ENCODE data around the gene PKP4.

The PKP4 gene

DNA sequence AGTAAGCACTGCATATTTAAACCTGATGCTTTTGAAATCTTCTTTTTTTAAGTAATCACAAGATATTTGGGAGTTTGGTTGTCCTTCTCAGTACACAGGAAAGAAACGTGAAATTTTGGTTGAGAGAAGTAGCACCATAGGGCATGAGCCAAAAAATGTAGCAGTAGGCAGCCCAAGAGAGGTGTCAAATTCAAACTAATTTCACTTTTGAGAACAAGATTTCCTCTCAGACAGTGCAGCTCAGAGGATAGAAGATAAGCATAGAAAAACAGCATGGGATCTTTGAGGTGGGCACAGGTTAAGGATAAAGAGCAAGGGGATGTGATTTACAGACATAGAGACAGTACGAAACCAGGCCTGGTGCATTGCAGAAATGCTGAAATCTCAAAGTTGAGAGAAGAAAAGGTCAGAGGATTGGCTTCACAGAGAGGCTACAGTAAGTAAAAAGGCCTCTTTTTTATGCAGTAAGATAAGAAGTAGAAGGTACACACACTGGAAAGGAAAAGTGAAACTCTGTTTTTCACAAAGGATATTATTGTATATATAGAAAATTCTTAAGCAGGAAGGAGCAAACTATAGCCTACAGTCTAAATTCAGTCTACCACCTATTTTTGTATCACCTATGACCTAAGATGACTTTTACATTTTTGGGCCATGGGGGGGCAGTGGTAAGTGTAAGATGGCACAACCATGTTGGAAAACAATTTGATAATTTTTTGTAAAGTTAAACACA is 89.8 kb downstream of the PKP4 start:
- no peak for DNase-seq (ENCODE audit: low read depth)

GRCh38 chr2:158553257-158553656 is 96.5 kb downstream of the PKP4 start:
- no peak for DNase-seq (ENCODE audit: low read depth)

DNA sequence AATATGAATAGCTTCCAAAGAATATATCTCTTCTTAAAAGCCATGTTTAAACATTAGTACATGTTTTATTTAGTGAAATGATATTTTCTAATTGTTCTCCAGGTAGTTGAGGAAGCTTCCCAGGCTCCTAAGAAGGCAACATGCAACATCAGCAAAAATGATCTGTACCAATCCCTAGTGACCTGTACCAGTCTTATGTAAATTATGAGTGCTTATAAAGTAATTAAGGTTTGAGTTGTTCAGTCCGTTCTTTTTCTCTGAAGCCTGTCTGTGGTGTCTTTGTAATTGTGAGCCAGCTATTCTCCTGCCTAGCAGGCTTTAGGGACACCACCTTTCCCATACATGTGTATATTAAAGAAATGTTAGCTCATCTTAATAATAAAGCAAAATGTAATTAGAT is 98.2 kb downstream of the PKP4 start:
- no peak for DNase-seq (ENCODE audit: low read depth)

GRCh38 chr2:158556124-158556523 is 99.4 kb downstream of the PKP4 start:
- no peak for DNase-seq (ENCODE audit: low read depth)

DNA sequence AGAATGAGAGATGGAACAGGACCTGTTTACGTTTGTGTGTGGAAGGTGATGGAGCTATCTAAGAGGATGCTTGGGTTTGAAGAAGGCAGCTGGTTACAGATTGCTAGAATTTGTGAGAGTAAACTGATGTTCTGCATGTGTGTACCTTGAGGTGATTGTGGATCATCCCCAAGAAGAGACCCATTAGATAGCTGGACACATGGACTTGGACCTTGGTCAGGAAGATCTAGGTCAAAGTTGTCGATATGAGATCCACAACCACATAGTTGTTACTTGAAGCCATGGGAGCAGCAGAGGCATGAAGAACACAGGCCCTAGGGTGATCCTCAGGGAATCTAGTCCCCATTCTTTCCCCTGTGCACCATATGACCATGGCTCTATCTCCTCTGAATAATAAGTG is 101.0 kb downstream of the PKP4 start:
- no peak for DNase-seq (ENCODE audit: low read depth)

- no peak for DNase-seq (ENCODE audit: low read depth)
These were observed 102.5 kb downstream of the PKP4 start for GRCh38 chr2:158559252-158559651.

GRCh38 chr2:158560259-158560658 is 103.5 kb downstream of the PKP4 start:
- no peak for DNase-seq (ENCODE audit: low read depth)

DNA sequence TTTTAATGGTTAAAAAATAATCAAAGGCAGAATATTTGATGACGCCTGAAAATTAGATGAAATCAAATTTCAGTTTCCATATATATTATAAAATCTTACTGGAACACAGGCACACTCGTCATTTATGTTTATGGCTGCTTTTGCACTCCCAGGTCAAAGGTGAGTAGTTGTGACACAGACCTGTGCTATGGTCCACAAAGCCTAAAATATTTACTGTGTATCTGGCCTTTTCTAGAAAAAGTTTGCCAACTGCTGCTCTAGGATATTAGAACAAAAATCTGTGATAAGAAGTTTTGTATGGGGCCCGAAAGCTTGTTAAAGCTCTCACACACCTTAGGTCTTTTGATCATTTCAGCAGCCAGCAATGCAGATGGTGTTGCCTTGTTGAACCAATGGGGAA is 104.3 kb downstream of the PKP4 start:
- no peak for DNase-seq (ENCODE audit: low read depth)

- no peak for DNase-seq (ENCODE audit: low read depth)
These were observed 110.5 kb downstream of the PKP4 start for GRCh38 chr2:158567208-158567607.

- no peak for DNase-seq (ENCODE audit: low read depth)
These were observed 112.5 kb downstream of the PKP4 start for GRCh38 chr2:158569284-158569683.

DNA sequence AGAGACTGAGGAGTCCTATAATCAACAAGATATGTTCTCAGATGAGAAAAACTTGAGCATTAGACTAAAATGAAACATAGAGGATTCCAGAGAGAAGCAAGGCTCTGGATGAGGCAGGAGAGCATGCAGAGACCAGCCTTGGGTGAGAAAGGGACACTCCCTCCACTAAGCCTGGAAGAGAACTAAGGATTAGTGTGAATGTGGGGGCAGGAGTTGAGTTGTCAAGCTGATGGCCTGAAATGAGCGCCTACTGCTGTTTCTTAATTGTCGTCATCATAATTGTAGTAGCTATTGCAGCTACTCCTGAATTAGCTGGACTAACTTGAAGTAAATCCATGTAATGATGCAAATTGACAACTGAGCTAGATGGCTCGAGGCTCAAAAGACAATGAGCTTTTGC is 114.1 kb downstream of the PKP4 start:
- DNase-seq (ENCODE audit: low read depth): no peak

- no peak for DNase-seq (ENCODE audit: low read depth)
These were observed 117.0 kb downstream of the PKP4 start for GRCh38 chr2:158573739-158574138.

GRCh38 chr2:158575051-158575635 is 118.4 kb downstream of the PKP4 start:
- no peak for DNase-seq (ENCODE audit: low read depth)

- DNase-seq (ENCODE audit: low read depth): no peak
These were observed 120.4 kb downstream of the PKP4 start for GRCh38 chr2:158577141-158577540.

- DNase-seq (ENCODE audit: low read depth): no peak
These were observed 122.1 kb downstream of the PKP4 start for GRCh38 chr2:158578703-158579330.

DNA sequence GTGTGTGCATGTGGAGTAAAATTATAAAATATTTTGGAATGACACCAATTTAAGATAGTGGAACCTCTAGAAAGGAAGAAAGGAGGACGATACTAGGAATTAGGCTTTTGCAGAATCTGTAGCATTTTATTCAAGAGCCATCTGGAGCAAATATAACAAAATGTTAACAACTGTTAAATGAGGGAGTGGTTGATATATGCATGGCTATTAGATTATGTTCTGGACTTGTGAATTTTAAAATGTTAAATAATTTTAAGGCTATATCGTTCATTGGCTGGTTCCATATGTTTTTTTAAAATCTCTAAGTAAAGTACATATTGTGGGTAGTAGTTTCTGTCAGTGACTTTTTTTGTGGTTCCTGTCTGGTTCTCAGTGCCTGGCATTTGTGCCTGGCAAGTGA is 123.2 kb downstream of the PKP4 start:
- DNase-seq (ENCODE audit: low read depth): no peak

DNA sequence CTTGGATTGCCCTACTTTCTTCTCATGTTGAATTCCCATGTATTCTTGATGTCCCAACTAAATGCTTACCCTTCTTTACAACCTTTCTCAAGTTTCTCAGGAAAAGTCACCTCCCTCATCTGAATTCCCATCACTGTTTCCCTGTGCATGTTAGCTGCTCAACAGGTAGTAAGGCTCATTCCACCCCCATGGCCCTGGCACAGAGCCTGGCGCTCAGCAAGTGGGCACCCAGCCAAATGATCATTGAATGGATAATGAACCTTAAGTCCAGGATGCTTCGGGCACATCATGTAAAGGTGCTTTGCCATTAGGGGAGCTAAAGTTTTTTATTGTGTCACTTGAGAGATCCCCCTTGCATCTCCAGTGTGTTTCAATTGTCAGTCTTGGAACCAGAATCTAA is 124.0 kb downstream of the PKP4 start:
- no peak for DNase-seq (ENCODE audit: low read depth)

DNA sequence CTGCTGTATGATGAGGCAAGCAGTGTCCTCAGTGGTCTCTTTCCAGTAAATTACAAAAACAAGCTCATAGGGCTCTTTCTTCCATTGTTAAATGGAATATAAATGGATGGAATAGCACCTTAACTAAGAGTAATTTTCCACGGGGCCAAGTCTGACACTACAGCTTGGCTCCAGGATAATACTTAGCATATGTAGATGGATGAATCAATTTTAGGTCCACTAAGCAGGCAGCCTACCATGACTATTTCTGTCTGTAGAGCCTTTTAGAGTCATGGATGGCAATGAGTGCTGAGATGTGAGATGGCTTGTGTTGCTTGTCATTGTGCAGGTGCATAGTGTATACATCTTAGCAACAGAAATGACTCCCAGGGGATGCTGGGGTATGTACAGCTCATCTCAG is 125.9 kb downstream of the PKP4 start:
- no peak for DNase-seq (ENCODE audit: low read depth)

DNA sequence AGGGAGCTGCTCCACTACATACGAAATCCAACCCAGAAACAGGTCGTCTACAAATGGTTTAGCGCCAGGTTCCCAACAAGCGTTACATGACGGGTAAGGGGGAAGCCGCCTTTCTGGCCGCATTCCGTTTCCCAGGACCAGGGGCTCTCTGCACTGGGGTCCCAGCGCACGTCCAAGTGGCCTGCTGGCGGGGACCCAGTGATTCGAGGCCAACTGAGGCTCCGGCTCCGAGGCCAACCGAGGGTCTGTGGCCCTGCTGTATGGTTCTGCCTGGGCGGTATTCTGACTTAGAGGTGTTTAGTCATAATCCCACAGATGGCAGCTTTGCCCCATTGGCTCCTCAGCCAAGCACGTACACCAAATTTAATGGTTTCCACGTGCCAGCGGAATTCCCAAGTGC is 127.2 kb downstream of the PKP4 start:
- no peak for DNase-seq (ENCODE audit: low read depth)

DNA sequence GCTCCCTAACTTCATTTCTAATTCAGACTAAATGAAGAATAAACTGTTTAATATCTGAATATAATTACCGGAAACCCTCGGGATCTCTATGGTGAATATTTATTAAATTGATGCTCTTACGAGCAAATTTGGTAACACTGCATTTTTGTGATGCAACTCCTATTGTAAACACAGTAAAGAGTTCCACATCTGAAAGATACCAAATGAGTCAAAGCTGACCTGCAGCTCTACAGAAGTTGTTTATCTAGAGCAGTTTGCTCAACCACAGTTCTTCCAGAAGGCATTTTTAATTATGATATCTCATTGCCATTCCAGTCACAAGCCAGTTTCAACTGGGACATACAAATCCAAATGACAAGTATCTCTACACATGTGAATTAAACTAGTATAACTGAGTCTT is 129.7 kb downstream of the PKP4 start:
- no peak for DNase-seq (ENCODE audit: low read depth)

- no peak for DNase-seq (ENCODE audit: low read depth)
These were observed 132.6 kb downstream of the PKP4 start for GRCh38 chr2:158589303-158589702.

DNA sequence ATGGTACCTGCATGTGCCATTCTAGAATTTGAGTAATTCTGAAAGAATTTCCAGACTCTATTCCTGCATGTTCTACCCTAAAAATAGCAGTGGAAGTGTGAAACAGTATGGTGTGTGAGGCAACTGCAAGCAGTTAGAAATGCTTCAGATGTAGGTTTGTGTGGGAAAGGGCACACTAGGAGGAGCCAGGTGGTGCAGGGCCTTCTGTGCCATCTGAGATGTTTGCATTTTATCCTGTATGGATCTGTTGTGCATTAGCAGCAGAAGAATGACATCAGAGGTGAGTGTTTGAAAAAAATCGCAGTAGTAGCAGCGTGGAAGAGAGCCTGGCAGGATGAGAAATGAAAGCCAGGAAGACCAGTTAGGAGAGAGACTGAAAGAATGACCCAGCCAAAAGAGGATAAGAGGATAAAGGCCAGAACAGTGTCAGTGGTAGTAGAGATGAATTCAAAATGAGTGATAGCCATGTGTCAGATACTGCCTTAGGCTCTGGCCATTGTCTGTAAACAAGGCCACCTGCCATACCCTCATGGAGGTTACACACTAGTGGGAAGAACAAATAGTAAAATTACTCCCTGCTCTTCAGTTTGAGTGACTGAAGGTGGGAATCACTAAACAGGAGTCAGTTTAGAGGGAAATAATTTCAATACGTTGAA is 142.2 kb downstream of the PKP4 start:
- no peak for DNase-seq (ENCODE audit: low read depth)

- no peak for DNase-seq (ENCODE audit: low read depth)
These were observed 142.9 kb downstream of the PKP4 start for GRCh38 chr2:158599609-158600008.

All from stimulated activated CD8-positive, alpha-beta memory T cell treated with anti-CD3 and anti-CD28 coated beads, Interleukin-7, amount 100 ng/mL, for 24 hours (primary cell).